Stimulated activated CD8-positive, alpha-beta memory T cell treated with anti-CD3 and anti-CD28 coated beads, Interleukin-12 subunit alpha, Interleukin-12 subunit beta, amount 100 ng/mL, for 24 hours (primary cell): ENCODE measurements around the gene FGF6.
"Not testable (repeated sequence)": the region's sequence is repeated elsewhere in the genome, so short reads cannot be mapped to it uniquely, and the experiment has no call there.

Source experiments
- DNase-seq: peaks from one replicate; pipeline ENCODE4 v3.0.0-alpha.2; 2020; ENCODE audit errors: extremely low read depth

Gene FGF6

GRCh38 chr12:4418913-4419312 is 26.7 kb downstream of the FGF6 start:
- no peak for DNase-seq

GRCh38 chr12:4417936-4418335 is 27.7 kb downstream of the FGF6 start:
- DNase-seq, result no peak

- DNase-seq, result no peak
These were observed 28.2 kb downstream of the FGF6 start for GRCh38 chr12:4417455-4417854.

GRCh38 chr12:4416276-4416675 is 29.3 kb downstream of the FGF6 start:
- DNase-seq, result no peak

GRCh38 chr12:4412465-4412864 is 33.1 kb downstream of the FGF6 start:
- no peak for DNase-seq

GRCh38 chr12:4412056-4412455 is 33.6 kb downstream of the FGF6 start:
- no peak for DNase-seq

GRCh38 chr12:4407136-4407535 is 38.5 kb downstream of the FGF6 start:
- no peak for DNase-seq

GRCh38 chr12:4404877-4405637 is 40.6 kb downstream of the FGF6 start:
- not testable (repeated sequence) for DNase-seq

- DNase-seq, result no peak
These were observed 42.6 kb downstream of the FGF6 start for GRCh38 chr12:4402996-4403395.

- no peak for DNase-seq
These were observed 44.5 kb downstream of the FGF6 start for GRCh38 chr12:4401117-4401516.

- DNase-seq, result no peak
These were observed 49.8 kb downstream of the FGF6 start for GRCh38 chr12:4395818-4396217.

GRCh38 chr12:4393211-4393610 is 52.4 kb downstream of the FGF6 start:
- no peak for DNase-seq

- no peak for DNase-seq
These were observed 53.3 kb downstream of the FGF6 start for GRCh38 chr12:4392223-4392742.

GRCh38 chr12:4388662-4389061 is 57.0 kb downstream of the FGF6 start:
- DNase-seq, result no peak

- no peak for DNase-seq
These were observed 57.6 kb downstream of the FGF6 start for GRCh38 chr12:4388032-4388431.

GRCh38 chr12:4387607-4388006 is 58.0 kb downstream of the FGF6 start:
- no peak for DNase-seq

- DNase-seq, result no peak
These were observed 58.8 kb downstream of the FGF6 start for GRCh38 chr12:4386801-4387200.
